CD8-positive, alpha-beta memory T cell (primary cell): ENCODE measurements around the gene IFNGR1. TPM values are rescaled to one million over a fixed set of nuclear protein-coding genes. Genes with fewer than 3 reads are reported as not detected.

ENCODE experiments used
- CTCF ChIA-PET: fragments of 350-600 bp; sonication (Branson Sonifier 250); formaldehyde crosslinking; loops from one replicate; lab custom pipeline; 2021; ENCODE audit warnings: antibody characterized with exemption; lab: Charles Lee
- POLR2A ChIA-PET: fragments of 350-600 bp; sonication (Branson Sonifier 250); formaldehyde crosslinking; loops from one replicate; lab custom pipeline; 2021; ENCODE audit warnings: antibody characterized with exemption; lab: Charles Lee
- DNase-seq, 5 donors: peaks; one replicate each; pipeline versions ENCODE4 v3.0.0 to v3.0.0-alpha.2; 2020 to 2022; ENCODE audit warnings: mixed read lengths in 1 of 5
- H3K27ac ChIP-seq: one replicate; pipeline ENCODE4 v1.7.0; 2013; ENCODE audit warnings: low read depth, mild to moderate bottlenecking, low read length, moderate library complexity
- H3K27me3 ChIP-seq: 2 replicates; pipeline ENCODE4 v1.7.0; 2013; ENCODE audit warnings: low read length, mild to moderate bottlenecking; ENCODE audit not compliant: insufficient read depth, poor library complexity, severe bottlenecking
- H3K36me3 ChIP-seq: 2 replicates; pipeline ENCODE4 v1.7.0; 2013; ENCODE audit warnings: mild to moderate bottlenecking, low read length, moderate library complexity; ENCODE audit not compliant: insufficient read depth
- H3K4me1 ChIP-seq: 2 replicates; pipeline ENCODE4 v1.7.0; 2013; ENCODE audit warnings: mild to moderate bottlenecking, low read length, moderate library complexity; ENCODE audit not compliant: insufficient read depth
- H3K4me3 ChIP-seq: 2 replicates; pipeline ENCODE4 v1.7.0; 2013; ENCODE audit warnings: mild to moderate bottlenecking, low read length
- H3K9me3 ChIP-seq: 2 replicates; pipeline ENCODE4 v1.7.0; 2013; ENCODE audit warnings: mild to moderate bottlenecking, low read length
- H3K27ac Mint-ChIP-seq, 8 donors: one replicate each; pipeline ENCODE4 v1.8.0; 2020 to 2021; ENCODE audit warnings: mixed read lengths in 8 of 8, mild to moderate bottlenecking in 6 of 8, inconsistent platforms in 3 of 8, moderate library complexity in 3 of 8
- H3K27me3 Mint-ChIP-seq, 2 donors: one replicate each; pipeline ENCODE4 v1.8.0; 2020 to 2021; ENCODE audit warnings: mixed read lengths in 2 of 2, mild to moderate bottlenecking in 1 of 2, moderate library complexity in 1 of 2
- H3K36me3 Mint-ChIP-seq, 3 donors: one replicate each; pipeline ENCODE4 v1.8.0; 2020 to 2021; ENCODE audit warnings: mixed read lengths in 3 of 3, inconsistent platforms in 1 of 3, mild to moderate bottlenecking in 1 of 3
- H3K4me1 Mint-ChIP-seq, 3 donors: one replicate each; pipeline ENCODE4 v1.8.0; 2020 to 2021; ENCODE audit warnings: mixed read lengths in 3 of 3, inconsistent platforms in 1 of 3, mild to moderate bottlenecking in 1 of 3
- H3K4me3 Mint-ChIP-seq, 7 donors: one replicate each; pipeline ENCODE4 v1.8.0; 2020 to 2021; ENCODE audit warnings: mixed read lengths in 7 of 7, mild to moderate bottlenecking in 6 of 7, moderate library complexity in 4 of 7, inconsistent platforms in 2 of 7
- H3K9me3 Mint-ChIP-seq, 5 donors: one replicate each; pipeline ENCODE4 v1.8.0; 2020 to 2022; ENCODE audit warnings: mixed read lengths in 5 of 5, mild to moderate bottlenecking in 3 of 5, moderate library complexity in 2 of 5, inconsistent platforms in 1 of 5
- polyA plus RNA-seq: library from polyadenylated mRNA; unstranded; fragments of 300-500 nt; fragmentation: Illumina TruSeq; gene quantifications from one replicate; pipeline ENCODE4 v1.2.3, GENCODE V29; 2021
- total RNA-seq, 2 experiments: library from RNA; stranded (reverse); gene quantifications; one replicate each; pipeline ENCODE4 v1.2.3, GENCODE V29; 2021

IFNGR1 gene
- total RNA-seq (10 to 100 TPM; 18.9 to 19.9 TPM), polyA plus RNA-seq (80.0 TPM)

DNA sequence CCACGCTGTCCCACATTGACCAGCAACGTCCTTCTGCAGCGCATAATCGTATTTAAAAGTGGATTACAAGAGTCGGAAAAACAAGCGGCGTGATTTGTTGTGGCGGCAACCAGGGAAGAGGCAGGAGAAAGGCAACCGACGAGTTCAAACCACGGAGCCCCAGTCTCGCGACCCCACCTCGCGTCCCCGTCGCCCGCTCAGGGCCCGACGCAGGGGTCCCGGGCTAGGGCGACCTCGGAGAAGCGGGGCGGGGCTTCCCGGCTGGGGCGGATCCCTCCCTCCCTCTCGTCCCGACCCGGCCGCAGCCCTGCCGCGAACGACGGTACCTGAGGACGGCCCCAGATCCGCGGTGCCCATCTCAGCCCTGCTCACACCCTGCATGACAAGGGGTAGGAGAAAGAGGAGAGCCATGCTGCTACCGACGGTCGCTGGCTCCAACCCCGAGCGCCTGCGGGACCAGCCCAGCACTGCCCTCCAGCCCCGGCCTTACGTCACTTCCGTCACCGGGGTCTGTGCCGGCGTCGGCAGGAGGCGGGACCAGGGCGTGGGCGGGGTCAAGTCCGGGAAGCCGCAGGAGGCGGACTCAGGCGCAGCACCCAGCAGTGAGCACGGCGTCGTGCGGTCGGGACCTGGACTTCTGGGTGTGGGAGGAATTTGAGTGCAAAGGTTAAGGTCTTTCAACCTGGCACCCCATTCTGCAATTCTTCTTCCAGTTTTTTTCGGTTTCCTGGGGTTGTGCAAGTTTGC lies at the start of gene IFNGR1:
TSS of gene IFNGR1 (minus strand) at position 469 of the 747 bp plus-strand sequence. CDS start at position 411, 58 bp downstream.
- ChIA-PET POLR2A (no interaction called here), CTCF (no interaction called here)
- Histone ChIP-seq H3K4me1 (peaks cover 45% of the 10 kb centered on the region), H3K36me3 (no peaks in the 10 kb centered on the region), H3K4me3 (peak within 1 kb of the TSS; percentile 95), H3K27me3 (no peaks in the 10 kb centered on the region), H3K9me3 (no peaks in the 10 kb centered on the region), H3K27ac (peak within 1 kb of the TSS; percentile 94)
- H3K4me3 Mint-ChIP-seq = peak within 1 kb of the TSS; percentile 94 to 100 (median 98)
- peaks cover 52 to 76% (median 73%) of the 10 kb centered on the region in 3 donors for H3K4me1 Mint-ChIP-seq
- peaks cover 3 to 10% (median 6%) of the 10 kb centered on the region in 3 donors for H3K36me3 Mint-ChIP-seq
- H3K27ac Mint-ChIP-seq = peak within 1 kb of the TSS; percentile 90 to 100 (median 99)
- H3K27me3 Mint-ChIP-seq = no peaks in the 10 kb centered on the region
- peaks cover 0 to 2% (median 0%) of the 10 kb centered on the region in 5 donors for H3K9me3 Mint-ChIP-seq
- DNase-seq = peak; percentile 94 to 97 (median 94)

DNA sequence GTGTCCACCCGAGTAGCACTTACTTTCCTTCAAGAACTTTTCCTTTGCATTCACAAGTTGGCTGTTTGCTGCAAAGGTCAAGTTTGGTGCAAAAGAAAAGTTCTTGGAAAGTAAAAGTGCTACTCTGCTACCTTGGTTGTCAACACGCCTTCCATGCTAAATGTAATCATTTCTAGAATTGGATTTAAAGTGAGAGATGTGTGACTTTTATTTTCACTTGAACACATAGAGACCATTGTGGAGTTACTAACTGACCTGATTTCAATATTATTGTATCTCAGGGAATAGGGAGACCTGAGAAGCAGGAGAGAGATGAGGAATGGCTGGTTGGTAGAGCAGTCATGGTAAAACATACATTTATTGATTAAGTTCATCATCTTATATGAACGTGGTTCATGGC lies 49.7 kb upstream of the IFNGR1 start:
- Histone ChIP-seq H3K36me3 (no peaks in the 10 kb centered on the region), H3K4me3 (no peak overlapping the region), H3K9me3 (no peaks in the 10 kb centered on the region), H3K27me3 (no peaks in the 10 kb centered on the region), H3K4me1 (no peaks in the 10 kb centered on the region), H3K27ac (no peak overlapping the region)
- POLR2A ChIA-PET = interaction anchor here (0.7 to 0.8 kb wide), 2 partner anchors 33 to 146 kb away, joined by 3 read pairs; no protein-coding TSS in a partner anchor
- peaks cover 0 to 5% (median 0%) of the 10 kb centered on the region in 5 donors for H3K9me3 Mint-ChIP-seq
- CTCF ChIA-PET = no interaction called here
- peak overlapping the region in 6 of 7 donors; percentile 5 to 66 (median 46) for H3K4me3 Mint-ChIP-seq
- H3K36me3 Mint-ChIP-seq = peaks cover 0 to 29% (median 1%) of the 10 kb centered on the region in 3 donors
- DNase-seq = no peak
- peaks cover 29 to 49% (median 34%) of the 10 kb centered on the region in 3 donors for H3K4me1 Mint-ChIP-seq
- H3K27me3 Mint-ChIP-seq = no peaks in the 10 kb centered on the region
- peak overlapping the region in 7 of 8 donors; percentile 47 to 94 (median 84) for H3K27ac Mint-ChIP-seq

DNA sequence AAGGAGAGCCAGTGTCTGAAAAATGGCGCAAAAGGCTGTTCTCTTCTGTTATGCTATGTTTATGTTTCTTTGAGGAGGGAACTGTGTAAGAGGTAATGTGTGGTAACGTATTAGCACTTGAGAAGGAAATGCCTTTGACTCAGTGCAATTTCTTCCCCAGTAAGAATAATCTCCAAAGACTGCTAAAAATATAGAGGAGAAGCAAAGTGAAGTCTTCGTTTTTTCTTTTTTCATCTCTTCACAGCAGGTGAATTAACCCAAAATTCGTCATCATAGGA lies 47.1 kb upstream of the IFNGR1 start:
- CTCF ChIA-PET = no interaction called here
- no peaks in the 10 kb centered on the region for H3K27me3 Mint-ChIP-seq

DNA sequence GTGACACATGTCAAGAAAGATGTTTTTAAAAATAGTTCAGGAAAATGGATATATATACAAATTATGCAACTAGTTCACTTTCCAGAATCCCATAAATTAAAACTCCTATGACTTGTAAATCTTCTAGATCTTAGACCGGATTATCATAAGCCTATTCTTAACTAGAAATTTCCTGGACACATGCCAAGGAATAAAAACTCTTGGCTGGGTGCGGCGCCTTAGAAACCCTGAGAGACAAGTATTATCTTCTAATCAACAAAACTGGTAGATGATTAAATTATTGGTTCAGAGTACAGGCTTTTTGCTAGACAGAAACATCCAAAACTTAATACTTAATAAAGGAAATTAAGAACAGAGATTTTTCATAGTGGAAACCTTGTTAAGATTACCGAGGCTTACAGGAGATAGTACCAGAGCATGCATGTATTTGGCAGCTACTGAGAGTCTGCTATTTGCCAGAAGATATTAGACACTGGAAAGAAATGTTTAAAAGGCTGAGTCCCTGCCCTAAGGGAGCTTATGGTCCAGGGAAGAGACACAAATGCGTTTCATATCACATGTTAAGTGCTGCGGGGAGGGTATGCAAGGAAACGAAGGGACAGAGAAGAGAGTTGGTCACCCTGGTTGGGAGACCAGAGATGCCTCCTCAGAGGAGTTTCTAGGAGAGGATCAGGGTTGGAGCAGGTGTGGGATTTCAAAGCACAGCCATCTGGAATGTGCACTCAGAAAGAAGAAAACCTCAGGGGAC lies 46.5 kb upstream of the IFNGR1 start:
- H3K4me3 ChIP-seq = no peak overlapping the region
- H3K27ac ChIP-seq = no peak overlapping the region
- no peaks in the 10 kb centered on the region for H3K9me3 ChIP-seq
- H3K36me3 Mint-ChIP-seq = peaks cover 0 to 29% (median 1%) of the 10 kb centered on the region in 3 donors
- no peaks in the 10 kb centered on the region for H3K27me3 Mint-ChIP-seq
- peak overlapping the region in 2 of 8 donors; percentile 73 to 79 for H3K27ac Mint-ChIP-seq
- H3K4me1 ChIP-seq = peaks cover 8% of the 10 kb centered on the region
- H3K27me3 ChIP-seq = no peaks in the 10 kb centered on the region
- H3K4me3 Mint-ChIP-seq = no peak overlapping the region
- peaks cover 46 to 67% (median 55%) of the 10 kb centered on the region in 3 donors for H3K4me1 Mint-ChIP-seq
- H3K9me3 Mint-ChIP-seq = peaks cover 0 to 5% (median 0%) of the 10 kb centered on the region in 5 donors
- H3K36me3 ChIP-seq = no peaks in the 10 kb centered on the region
- CTCF ChIA-PET = no interaction called here
- no peak for DNase-seq
- POLR2A ChIA-PET = no interaction called here

More for the DNA sequence above, 47.1 kb upstream of the IFNGR1 start:
- Mint-ChIP-seq H3K27ac (peak overlapping the region in 2 of 8 donors; percentile 63 to 73), H3K36me3 (peaks cover 0 to 29% (median 1%) of the 10 kb centered on the region in 3 donors), H3K9me3 (peaks cover 0 to 5% (median 0%) of the 10 kb centered on the region in 5 donors), H3K4me1 (peaks cover 43 to 64% (median 53%) of the 10 kb centered on the region in 3 donors), H3K4me3 (no peak overlapping the region)
- H3K4me3 ChIP-seq = no peak overlapping the region
- H3K36me3 ChIP-seq = no peaks in the 10 kb centered on the region
- no peak for DNase-seq
- POLR2A ChIA-PET = no interaction called here
- no peaks in the 10 kb centered on the region for H3K27me3 ChIP-seq
- peaks cover 3% of the 10 kb centered on the region for H3K4me1 ChIP-seq
- no peak overlapping the region for H3K27ac ChIP-seq
- H3K9me3 ChIP-seq = no peaks in the 10 kb centered on the region

GRCh38 chr6:137264311-137265075 lies 45.3 kb upstream of the IFNGR1 start:
- Histone ChIP-seq H3K27me3 (no peaks in the 10 kb centered on the region), H3K36me3 (no peaks in the 10 kb centered on the region), H3K27ac (no peak overlapping the region), H3K4me1 (peaks cover 12% of the 10 kb centered on the region), H3K4me3 (no peak overlapping the region), H3K9me3 (no peaks in the 10 kb centered on the region)
- peaks cover 0 to 5% (median 0%) of the 10 kb centered on the region in 5 donors for H3K9me3 Mint-ChIP-seq
- peaks cover 42 to 60% (median 51%) of the 10 kb centered on the region in 3 donors for H3K4me1 Mint-ChIP-seq
- CTCF ChIA-PET = no interaction called here
- POLR2A ChIA-PET = no interaction called here
- H3K4me3 Mint-ChIP-seq = no peak overlapping the region
- no peak overlapping the region for H3K27ac Mint-ChIP-seq
- DNase-seq = no peak
- H3K27me3 Mint-ChIP-seq = no peaks in the 10 kb centered on the region
- peaks cover 0 to 29% (median 1%) of the 10 kb centered on the region in 3 donors for H3K36me3 Mint-ChIP-seq

DNA sequence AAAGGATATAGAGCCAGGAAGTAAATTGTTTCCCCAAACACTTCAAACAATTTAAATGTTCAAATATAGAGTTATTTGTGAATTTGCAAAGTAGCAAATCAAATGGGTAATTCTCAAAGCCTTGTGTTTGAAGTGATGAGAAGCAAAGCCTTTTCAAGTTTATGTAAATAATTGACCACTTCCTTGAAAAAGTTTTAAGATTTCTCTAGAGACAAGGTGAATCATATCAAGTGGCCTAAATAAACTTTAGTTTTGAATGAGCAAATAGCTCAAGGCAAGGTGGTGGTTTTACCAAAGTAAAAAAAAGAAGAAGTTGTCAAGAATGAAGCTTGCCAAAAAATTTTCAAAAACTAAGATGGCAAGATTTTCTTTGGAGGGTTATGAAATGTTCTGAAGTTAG lies 42.6 kb upstream of the IFNGR1 start:
- Histone ChIP-seq H3K4me1 (peaks cover 12% of the 10 kb centered on the region), H3K27me3 (no peaks in the 10 kb centered on the region), H3K36me3 (no peaks in the 10 kb centered on the region), H3K4me3 (no peak overlapping the region), H3K27ac (no peak overlapping the region), H3K9me3 (no peaks in the 10 kb centered on the region)
- Mint-ChIP-seq H3K9me3 (peaks cover 0 to 5% (median 0%) of the 10 kb centered on the region in 5 donors), H3K27ac (peak overlapping the region; percentile 36 to 90 (median 77)), H3K27me3 (peaks cover 0 to 2% of the 10 kb centered on the region in 2 donors), H3K4me1 (peaks cover 41 to 58% (median 52%) of the 10 kb centered on the region in 3 donors), H3K4me3 (peak overlapping the region in 5 of 7 donors; percentile 30 to 73 (median 50)), H3K36me3 (peaks cover 0 to 30% (median 1%) of the 10 kb centered on the region in 3 donors)
- CTCF ChIA-PET = no interaction called here
- POLR2A ChIA-PET = interaction anchor here (0.8 kb wide), 1 partner anchor 154 kb away, joined by 3 read pairs; no protein-coding TSS in a partner anchor
- DNase-seq = peak in 1 of 5 donors; percentile 53

- POLR2A ChIA-PET = interaction anchor here (0.8 kb wide), 1 partner anchor 154 kb away, joined by 3 read pairs; no protein-coding TSS in a partner anchor
Observed at GRCh38 chr6:137261361-137261760, 42.2 kb upstream of the IFNGR1 start.

More at GRCh38 chr6:137261361-137261760, 42.2 kb upstream of the IFNGR1 start:
- Histone ChIP-seq H3K4me3 (no peak overlapping the region), H3K4me1 (peaks cover 12% of the 10 kb centered on the region), H3K27me3 (no peaks in the 10 kb centered on the region), H3K9me3 (no peaks in the 10 kb centered on the region), H3K36me3 (no peaks in the 10 kb centered on the region), H3K27ac (no peak overlapping the region)
- peaks cover 0 to 5% (median 1%) of the 10 kb centered on the region in 5 donors for H3K9me3 Mint-ChIP-seq
- H3K27ac Mint-ChIP-seq = peak overlapping the region; percentile 36 to 90 (median 73)
- H3K4me1 Mint-ChIP-seq = peaks cover 41 to 54% (median 52%) of the 10 kb centered on the region in 3 donors
- H3K4me3 Mint-ChIP-seq = peak overlapping the region in 5 of 7 donors; percentile 29 to 73 (median 54)
- CTCF ChIA-PET = no interaction called here
- H3K27me3 Mint-ChIP-seq = peaks cover under 1 to 2% of the 10 kb centered on the region in 2 donors
- no peak for DNase-seq
- H3K36me3 Mint-ChIP-seq = peaks cover 0 to 27% (median 1%) of the 10 kb centered on the region in 3 donors
